PFSK-1 (cell line): Measurements from ENCODE around the gene RHOXF2B.

Source experiments
- FOXP2 ChIP-seq: optimal IDR thresholded peaks from 2 replicates; pipeline ENCODE3; 2011; ENCODE audit warnings: borderline replicate concordance, control low read depth, inconsistent platforms; ENCODE audit not compliant: insufficient read depth; ENCODE audit errors: extremely low read length, extremely low read depth
- POLR2AphosphoS5 ChIP-seq: IDR thresholded peaks from 2 replicates; pipeline ENCODE4 v1.6.1; 2012; ENCODE audit warnings: low read depth, mild to moderate bottlenecking, control low read depth, low read length, moderate library complexity
- REST ChIP-seq, 2 experiments: IDR thresholded peaks; 2 replicates each; pipeline versions ENCODE4 v1.6.1 to v1.8.0; 2011 to 2012; ENCODE audit warnings: low read depth in 2 of 2, low read length in 2 of 2, control low read depth in 1 of 2, inconsistent platforms in 1 of 2, mild to moderate bottlenecking in 1 of 2, moderate library complexity in 1 of 2; ENCODE audit not compliant: insufficient read depth in 1 of 2
- SIN3A ChIP-seq: IDR thresholded peaks from 2 replicates; pipeline ENCODE4 v1.6.1; 2012; ENCODE audit warnings: mild to moderate bottlenecking, low read length, moderate library complexity, borderline replicate concordance; ENCODE audit not compliant: insufficient read depth
- TAF1 ChIP-seq: IDR thresholded peaks from 2 replicates; pipeline ENCODE4 v1.6.1; 2012; ENCODE audit warnings: low read length, control low read depth, borderline replicate concordance; ENCODE audit not compliant: insufficient read depth

Gene RHOXF2B

GRCh38 chrX:120023259-120023658 is 54.2 kb downstream of the RHOXF2B start:
- TF ChIP-seq TAF1, result no peak
- no peak for TF ChIP-seq POLR2AphosphoS5
- no peak for TF ChIP-seq SIN3A
- TF ChIP-seq FOXP2, result no peak
- TF ChIP-seq REST (IDR thresholded peaks at IDR 0.05; ENCODE audit: insufficient read depth in 1 of 2, low read depth in 2 of 2, low read length in 2 of 2), result no peak

- no peak for TF ChIP-seq SIN3A
Observed at GRCh38 chrX:120022763-120023162, 54.7 kb downstream of the RHOXF2B start.
